HL-60 (cell line): ENCODE measurements around the gene PHPT1.
"Not testable (repeated sequence)": the region's sequence is repeated elsewhere in the genome, so short reads cannot be mapped to it uniquely, and the experiment has no call there.

ENCODE experiments used
- DNase-seq, 2 experiments: peaks; one replicate each; pipeline ENCODE4 v3.0.0-alpha.2; 2010 to 2020; ENCODE audit warnings: low read depth in 1 of 2, low spot score in 1 of 2
- H3K27ac ChIP-seq: fragments of 250-450 bp; sonication (Bioruptor Pico); replicated peaks from 2 replicates; pipeline ENCODE4 v1.5.1; 2020; ENCODE audit warnings: mild to moderate bottlenecking, moderate library complexity
- H3K27me3 ChIP-seq: fragments of 250-450 bp; sonication (Bioruptor Pico); 2 replicates; pipeline ENCODE4 v1.5.1; 2021; ENCODE audit warnings: mild to moderate bottlenecking, moderate library complexity; ENCODE audit not compliant: insufficient read depth, poor library complexity, severe bottlenecking
- H3K4me3 ChIP-seq: replicated peaks from 2 replicates; pipeline ENCODE4 v1.5.1; 2011; ENCODE audit warnings: mild to moderate bottlenecking, control low read depth, low read length; ENCODE audit not compliant: insufficient read depth
- GABPA ChIP-seq: IDR thresholded peaks from 2 replicates; pipeline ENCODE4 v1.6.1; 2012; ENCODE audit warnings: low read depth
- POLR2AphosphoS5 ChIP-seq: IDR thresholded peaks from 2 replicates; pipeline ENCODE4 v1.6.1; 2012; ENCODE audit warnings: low read depth
- SPI1 ChIP-seq: IDR thresholded peaks from 2 replicates; pipeline ENCODE4 v1.6.1; 2012; ENCODE audit warnings: low read depth, mild to moderate bottlenecking, borderline replicate concordance
- TF ChIP-seq, protein P1 (sequence below): IDR thresholded peaks from 2 replicates; pipeline ENCODE4 v1.6.1; 2012; ENCODE audit warnings: low read depth; ENCODE audit not compliant: insufficient replicate concordance
- TF ChIP-seq, protein P2 (sequence below): IDR thresholded peaks from one replicate; pipeline ENCODE4 v1.5.1; 2011; ENCODE audit warnings: low read length, control low read depth, inconsistent platforms; ENCODE audit not compliant: insufficient read depth

The PHPT1 gene

GRCh38 chr9:136882109-136882946, 33.1 kb downstream of the PHPT1 start:
- DNase-seq = peak in 1 of 2 experiments; percentile 50
- Histone ChIP-seq H3K27me3 (no peaks in the 10 kb centered on the region), H3K4me3 (no peak overlapping the region), H3K27ac (no peak overlapping the region)
- TF ChIP-seq, protein P1, sequence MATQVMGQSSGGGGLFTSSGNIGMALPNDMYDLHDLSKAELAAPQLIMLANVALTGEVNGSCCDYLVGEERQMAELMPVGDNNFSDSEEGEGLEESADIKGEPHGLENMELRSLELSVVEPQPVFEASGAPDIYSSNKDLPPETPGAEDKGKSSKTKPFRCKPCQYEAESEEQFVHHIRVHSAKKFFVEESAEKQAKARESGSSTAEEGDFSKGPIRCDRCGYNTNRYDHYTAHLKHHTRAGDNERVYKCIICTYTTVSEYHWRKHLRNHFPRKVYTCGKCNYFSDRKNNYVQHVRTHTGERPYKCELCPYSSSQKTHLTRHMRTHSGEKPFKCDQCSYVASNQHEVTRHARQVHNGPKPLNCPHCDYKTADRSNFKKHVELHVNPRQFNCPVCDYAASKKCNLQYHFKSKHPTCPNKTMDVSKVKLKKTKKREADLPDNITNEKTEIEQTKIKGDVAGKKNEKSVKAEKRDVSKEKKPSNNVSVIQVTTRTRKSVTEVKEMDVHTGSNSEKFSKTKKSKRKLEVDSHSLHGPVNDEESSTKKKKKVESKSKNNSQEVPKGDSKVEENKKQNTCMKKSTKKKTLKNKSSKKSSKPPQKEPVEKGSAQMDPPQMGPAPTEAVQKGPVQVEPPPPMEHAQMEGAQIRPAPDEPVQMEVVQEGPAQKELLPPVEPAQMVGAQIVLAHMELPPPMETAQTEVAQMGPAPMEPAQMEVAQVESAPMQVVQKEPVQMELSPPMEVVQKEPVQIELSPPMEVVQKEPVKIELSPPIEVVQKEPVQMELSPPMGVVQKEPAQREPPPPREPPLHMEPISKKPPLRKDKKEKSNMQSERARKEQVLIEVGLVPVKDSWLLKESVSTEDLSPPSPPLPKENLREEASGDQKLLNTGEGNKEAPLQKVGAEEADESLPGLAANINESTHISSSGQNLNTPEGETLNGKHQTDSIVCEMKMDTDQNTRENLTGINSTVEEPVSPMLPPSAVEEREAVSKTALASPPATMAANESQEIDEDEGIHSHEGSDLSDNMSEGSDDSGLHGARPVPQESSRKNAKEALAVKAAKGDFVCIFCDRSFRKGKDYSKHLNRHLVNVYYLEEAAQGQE = no peak
- TF ChIP-seq SPI1 = no peak
- no peak for TF ChIP-seq GABPA
- TF ChIP-seq POLR2AphosphoS5 = no peak

GRCh38 chr9:136882947-136883283, 33.7 kb downstream of the PHPT1 start:
- not testable (repeated sequence) for H3K27ac ChIP-seq, H3K27me3 ChIP-seq, DNase-seq, H3K4me3 ChIP-seq

- H3K4me3 ChIP-seq, H3K27me3 ChIP-seq, DNase-seq, H3K27ac ChIP-seq: not testable (repeated sequence)
Observed at GRCh38 chr9:136883670-136884069, 34.5 kb downstream of the PHPT1 start.

GRCh38 chr9:136885950-136886578, 36.9 kb downstream of the PHPT1 start, which contains the start of gene TRAF2:
TRAF2 (plus strand) TSS chr9:136886516; CDS start chr9:136898741, 12,225 bp downstream.
- peak; percentile 97 to 99 for DNase-seq
- peak within 1 kb of the TSS; percentile 92 for H3K4me3 ChIP-seq
- TF ChIP-seq, protein P2, sequence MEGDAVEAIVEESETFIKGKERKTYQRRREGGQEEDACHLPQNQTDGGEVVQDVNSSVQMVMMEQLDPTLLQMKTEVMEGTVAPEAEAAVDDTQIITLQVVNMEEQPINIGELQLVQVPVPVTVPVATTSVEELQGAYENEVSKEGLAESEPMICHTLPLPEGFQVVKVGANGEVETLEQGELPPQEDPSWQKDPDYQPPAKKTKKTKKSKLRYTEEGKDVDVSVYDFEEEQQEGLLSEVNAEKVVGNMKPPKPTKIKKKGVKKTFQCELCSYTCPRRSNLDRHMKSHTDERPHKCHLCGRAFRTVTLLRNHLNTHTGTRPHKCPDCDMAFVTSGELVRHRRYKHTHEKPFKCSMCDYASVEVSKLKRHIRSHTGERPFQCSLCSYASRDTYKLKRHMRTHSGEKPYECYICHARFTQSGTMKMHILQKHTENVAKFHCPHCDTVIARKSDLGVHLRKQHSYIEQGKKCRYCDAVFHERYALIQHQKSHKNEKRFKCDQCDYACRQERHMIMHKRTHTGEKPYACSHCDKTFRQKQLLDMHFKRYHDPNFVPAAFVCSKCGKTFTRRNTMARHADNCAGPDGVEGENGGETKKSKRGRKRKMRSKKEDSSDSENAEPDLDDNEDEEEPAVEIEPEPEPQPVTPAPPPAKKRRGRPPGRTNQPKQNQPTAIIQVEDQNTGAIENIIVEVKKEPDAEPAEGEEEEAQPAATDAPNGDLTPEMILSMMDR = no peak
- TF ChIP-seq SPI1 (no peak), POLR2AphosphoS5 (peak; percentile 81), GABPA (no peak)
- TF ChIP-seq, protein P1 = no peak
- no peaks in the 10 kb centered on the region for H3K27me3 ChIP-seq
- peak within 1 kb of the TSS; percentile 81 for H3K27ac ChIP-seq

DNA sequence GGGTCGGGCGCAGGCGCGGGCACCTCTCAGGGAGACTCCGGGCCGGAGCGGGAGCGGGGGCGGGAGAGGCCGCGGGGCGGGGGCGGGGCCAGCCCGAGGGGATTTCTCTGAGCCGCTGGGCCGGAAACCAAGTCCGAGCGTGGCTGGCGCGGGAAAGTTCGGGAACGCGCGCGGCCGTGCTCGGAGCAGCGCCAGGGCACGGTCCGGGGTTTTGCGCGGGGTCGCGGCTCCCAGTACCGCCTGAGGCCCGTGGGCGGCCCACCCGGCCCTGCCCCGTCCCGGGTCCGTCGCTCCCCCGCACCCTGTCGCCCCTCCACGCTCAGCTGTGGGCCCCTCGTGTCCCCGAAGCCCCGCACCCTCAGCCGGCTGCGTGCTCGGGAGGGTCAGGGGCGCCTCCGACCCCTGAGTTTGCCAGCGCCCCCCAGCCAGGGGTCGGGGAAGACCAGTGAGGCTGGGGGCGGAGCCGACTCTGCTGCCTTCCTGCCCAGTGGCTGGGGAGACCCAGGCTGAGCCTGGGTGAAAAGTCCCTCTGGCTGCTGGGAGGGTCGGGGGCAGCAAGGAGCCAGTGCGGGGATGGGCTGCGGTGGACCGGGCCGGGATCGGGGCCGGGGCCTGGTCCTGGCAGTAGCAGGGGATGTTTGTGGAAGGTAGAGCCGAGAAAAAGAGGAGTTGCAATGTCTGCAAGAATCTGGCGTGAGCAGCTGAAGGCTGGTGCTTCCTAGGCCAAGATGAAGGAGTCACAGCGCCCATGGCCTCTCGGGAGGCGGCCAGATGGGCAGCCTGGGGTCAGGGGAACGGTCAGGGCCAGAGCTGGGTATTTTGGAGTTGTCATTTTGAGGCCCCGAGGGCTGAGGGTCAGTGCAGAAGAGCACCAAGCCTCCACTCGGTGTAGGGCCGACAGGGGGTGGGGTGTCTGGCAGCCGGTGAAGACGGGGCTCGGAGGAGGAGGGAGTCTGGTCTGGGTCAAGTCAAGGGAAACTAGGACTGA, 37.7 kb downstream of the PHPT1 start:
- peak overlapping the region; percentile 81 for H3K27ac ChIP-seq
- peak in 1 of 2 experiments; percentile 27 for DNase-seq

More for the DNA sequence above, 37.7 kb downstream of the PHPT1 start:
- peak overlapping the region; percentile 92 for H3K4me3 ChIP-seq
- no peaks in the 10 kb centered on the region for H3K27me3 ChIP-seq
- no peak for TF ChIP-seq GABPA
- TF ChIP-seq, protein P1 = no peak
- TF ChIP-seq SPI1 = no peak
- TF ChIP-seq POLR2AphosphoS5 = no peak
- TF ChIP-seq, protein P2 = no peak
